HG02623 (cell line): ENCODE measurements around the gene SH2D3C.
"Not testable (repeated sequence)": the region's sequence is repeated elsewhere in the genome, so short reads cannot be mapped to it uniquely, and the experiment has no call there.

Experiments used
- ATAC-seq: cut with Tn5 transposase; IDR thresholded peaks from one replicate; pipeline ENCODE4 v1.9.1; 2021; ENCODE audit warnings: moderate library complexity; ENCODE audit not compliant: unreplicated experiment

Gene SH2D3C

DNA sequence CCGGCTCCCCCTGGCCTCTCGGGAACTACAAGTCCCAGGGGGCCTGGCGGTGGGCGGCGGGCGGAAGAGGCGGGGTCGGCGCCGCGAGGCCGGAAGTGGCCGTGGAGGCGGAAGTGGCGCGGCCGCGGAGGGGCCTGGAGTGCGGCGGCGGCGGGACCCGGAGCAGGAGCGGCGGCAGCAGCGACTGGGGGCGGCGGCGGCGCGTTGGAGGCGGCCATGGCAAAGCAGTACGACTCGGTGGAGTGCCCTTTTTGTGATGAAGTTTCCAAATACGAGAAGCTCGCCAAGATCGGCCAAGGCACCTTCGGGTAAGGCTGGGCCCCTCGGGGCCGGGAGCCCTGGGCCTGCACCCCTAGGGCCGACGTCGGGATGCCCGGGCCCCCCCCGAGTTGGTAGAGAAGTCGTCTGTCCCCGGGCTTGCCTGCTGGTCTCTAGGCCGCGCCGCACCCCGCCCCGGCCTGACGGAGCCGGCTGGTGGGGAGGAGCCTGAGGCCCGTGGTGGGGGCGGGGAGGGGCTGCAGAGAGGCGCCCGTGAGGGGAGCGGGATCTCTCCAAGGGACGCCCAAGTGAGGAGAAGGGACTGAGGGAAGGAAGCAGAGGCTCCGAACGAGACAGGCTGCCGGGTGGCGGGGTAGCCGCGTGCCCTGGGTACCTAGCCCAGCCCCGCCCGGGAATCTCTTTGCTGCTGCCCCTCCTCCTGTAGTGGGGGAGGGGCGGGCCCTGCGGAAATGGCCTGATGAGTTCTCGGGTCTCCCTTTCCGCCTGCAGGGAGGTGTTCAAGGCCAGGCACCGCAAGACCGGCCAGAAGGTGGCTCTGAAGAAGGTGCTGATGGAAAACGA, 7.7 kb upstream of the SH2D3C start, which contains the start of gene CDK9:
Gene CDK9, plus strand, starts transcription at position 102 of the 840 bp plus-strand sequence. Its CDS starts 115 bp downstream, at position 217.
- ATAC-seq: peak; percentile 58

DNA sequence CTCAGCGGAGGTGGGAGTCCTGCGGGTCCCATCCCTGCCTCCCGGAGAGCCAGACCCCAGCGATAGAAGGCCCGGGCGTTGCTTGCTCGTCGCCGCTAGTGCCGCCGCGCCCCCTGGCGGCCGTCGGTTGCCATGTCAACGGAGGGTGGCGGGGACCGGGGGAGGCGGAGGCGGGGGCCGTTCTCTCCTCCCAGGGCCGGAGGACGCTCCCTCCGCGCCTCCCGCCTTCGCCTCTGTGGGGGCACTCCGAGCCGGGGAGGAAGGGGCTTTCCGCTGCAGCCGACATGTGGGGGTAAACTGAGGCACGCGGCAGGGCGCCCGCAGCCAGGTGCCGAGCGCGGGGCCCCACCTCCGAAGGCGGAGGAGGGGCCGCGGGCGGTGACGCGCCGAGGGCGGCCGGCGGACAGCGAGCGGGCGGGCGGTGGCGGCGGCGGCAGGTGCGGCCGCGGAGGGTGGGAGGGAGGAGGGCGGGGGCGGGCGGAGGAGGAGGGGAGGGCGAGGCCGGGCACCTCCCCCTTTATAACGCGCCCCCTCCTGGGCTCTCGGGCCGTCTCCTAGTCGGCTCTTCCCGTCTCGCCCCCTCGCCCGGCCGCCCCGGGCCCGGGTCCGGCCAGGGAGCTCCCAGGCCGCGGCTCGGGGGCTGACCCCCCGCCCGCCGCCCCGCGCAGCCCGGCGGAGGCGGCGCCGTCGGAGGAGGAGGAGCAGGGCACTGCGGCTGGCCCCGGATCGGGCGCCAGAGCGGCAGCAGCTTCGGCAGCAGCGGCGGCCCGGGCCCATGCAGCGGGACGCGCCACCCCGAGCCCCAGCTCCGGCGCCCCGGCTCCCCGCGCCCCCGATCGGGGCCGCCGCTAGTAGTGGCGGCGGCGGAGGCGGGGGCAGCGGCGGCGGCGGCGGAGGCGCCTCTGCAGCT, 6.8 kb upstream of the SH2D3C start:
- peak; percentile 44 for ATAC-seq

DNA sequence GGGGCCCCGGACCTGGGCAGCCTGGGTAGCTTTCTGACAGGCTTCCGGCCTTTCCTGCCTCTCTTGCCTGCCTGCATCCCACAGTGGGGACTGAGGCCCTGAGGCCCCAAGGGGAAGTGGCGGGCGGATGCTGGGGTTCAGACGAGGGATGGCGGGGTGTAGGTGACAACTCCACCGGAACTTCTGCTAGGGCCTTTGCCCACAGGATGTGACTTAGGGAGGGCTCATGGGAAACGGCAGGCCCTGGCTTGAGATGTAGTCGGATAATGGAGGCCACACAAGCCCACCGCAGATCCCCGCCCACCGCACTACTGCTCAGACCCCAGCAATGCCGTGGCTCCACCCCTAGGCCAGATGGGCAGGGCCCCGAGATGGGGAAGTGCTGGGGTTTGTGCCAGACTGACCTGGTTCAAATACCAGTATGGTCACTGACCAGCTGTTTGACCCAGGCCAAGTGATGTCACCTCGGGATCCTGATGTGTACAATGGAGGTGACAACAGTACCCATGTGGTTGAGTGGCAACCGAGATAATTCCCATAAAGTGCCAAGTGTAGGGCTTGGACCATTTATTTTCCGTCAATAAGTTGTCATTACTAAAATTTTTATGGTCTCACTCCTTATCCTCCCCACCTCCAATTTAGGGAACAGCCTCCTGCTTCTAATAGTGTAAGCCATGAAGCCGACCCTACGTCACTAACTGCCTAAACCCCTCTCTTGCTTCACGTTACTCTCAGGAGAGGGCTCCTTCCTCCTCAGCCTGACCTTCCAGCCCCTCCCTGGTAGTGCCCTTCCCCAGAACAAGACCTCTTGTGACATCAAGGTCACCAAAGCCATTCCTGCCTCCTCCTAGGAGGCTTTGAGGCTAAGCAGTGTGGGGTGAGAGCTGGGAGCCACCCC, 4.9 kb upstream of the SH2D3C start:
- ATAC-seq: no peak

DNA sequence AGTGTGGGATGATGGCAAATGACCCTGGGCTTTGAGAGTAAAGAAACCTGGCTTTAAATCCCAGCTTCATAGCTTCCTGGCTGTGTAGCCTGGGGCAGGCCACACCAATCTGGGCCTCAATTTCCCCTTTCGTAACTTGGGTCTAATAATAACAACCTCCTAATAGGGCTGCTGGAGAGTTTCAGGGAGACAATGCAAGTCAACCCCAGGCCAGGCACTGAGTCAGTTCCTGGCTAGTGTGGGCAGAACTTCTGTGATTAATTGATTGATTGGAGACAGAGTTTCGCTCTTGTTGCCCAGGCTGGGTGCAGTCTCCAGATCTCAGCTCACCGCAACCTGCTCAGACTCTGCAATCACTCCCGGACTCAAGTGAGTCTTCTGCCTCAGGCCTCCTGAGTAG, 3.3 kb upstream of the SH2D3C start:
- no peak for ATAC-seq

DNA sequence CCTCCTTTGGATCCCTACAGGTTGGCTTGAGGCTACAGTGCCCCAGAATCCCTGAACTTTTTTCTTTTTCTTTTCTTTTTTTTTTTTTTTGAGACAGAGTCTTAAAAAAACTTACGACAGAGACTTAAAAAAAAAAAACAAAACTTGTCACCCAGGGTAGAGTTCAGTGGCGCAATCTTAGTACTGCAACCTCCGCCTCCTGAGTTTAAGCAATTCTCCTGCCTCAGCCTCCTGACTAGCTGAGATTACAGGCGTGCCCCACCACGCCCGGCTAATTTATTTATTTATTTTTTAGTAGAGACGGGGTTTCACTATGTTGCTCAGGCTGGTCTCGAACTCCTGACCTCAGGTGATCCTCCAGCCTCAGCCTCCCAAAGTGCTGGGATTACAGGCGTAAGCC, 2.4 kb upstream of the SH2D3C start:
- ATAC-seq: not testable (repeated sequence)

DNA sequence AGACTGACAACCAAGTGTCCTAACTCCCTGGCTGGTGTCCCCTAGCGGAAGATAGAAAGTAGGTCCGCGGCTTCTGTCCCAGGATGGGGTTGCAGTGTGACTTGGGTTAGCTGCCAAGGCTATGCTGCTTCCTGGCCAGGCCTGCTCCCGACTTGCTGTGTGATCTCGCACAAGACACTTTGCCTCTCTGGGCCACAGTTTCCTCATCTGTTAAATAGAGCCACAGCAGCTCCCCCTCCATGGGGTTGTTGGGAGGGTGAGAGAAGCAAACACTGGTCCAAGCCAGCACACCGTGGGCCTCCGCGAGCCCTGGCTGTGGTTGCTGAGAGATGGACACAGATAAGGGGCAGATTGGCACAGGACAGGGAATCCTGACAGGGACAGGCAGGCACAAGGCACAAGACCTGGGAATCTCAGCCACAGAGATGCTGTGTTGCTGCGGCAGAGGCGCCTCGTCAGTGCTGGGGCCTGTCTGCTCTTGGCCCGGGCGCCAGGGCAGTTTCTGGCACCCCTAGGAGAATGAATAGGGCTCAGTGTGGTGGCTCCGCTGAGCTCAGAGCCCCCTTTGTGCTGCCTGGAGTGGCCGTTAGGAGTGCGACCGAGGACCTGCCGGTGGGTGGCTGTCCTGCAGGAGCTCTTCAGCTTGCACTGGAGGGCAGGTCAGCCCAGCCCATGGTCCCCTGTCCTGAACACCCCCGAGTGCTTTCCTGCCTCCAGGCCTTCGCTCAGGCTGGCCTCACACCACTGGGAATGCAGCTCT, 1.8 kb upstream of the SH2D3C start:
- ATAC-seq: no peak

DNA sequence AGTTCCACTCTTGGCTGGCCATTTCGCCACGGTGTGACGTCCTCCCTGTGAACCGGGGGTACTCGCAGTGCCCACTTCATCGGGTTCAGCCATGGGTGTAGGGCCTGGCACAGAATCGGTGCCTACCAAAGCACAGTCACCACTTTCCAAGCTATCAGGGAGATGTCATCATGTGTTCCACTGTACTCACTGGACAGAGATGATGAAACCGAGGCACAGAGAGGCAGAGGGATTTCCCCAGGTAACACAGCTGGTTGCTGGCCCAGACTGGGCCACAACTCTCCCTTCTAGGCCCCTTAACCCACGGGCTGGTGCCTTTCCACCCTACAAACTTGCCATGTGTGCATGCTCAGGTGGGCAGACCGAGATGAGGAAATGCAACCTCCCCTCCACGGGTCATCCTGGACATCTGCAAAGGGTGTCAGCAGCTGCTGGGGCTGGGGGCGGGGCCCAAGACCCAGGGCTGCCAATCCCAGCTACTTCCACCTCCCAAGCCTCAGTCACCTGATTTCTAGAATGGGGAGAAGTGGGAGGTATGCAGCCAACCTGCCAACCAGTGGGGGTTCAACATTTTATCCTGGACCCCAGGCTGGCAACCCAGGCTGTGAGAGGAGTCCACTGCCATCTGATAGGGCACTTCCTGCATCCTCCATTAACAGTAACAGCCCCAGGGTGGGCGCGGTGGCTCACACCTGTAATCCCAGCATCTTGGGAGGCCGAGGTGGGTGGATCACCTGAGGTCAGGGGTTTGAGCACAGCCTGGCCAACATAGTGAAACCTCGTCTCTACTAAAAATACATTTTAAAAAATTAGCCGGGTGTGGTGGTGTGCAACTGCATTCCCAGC, 893 bp upstream of the SH2D3C start:
- ATAC-seq: peak; percentile 39

DNA sequence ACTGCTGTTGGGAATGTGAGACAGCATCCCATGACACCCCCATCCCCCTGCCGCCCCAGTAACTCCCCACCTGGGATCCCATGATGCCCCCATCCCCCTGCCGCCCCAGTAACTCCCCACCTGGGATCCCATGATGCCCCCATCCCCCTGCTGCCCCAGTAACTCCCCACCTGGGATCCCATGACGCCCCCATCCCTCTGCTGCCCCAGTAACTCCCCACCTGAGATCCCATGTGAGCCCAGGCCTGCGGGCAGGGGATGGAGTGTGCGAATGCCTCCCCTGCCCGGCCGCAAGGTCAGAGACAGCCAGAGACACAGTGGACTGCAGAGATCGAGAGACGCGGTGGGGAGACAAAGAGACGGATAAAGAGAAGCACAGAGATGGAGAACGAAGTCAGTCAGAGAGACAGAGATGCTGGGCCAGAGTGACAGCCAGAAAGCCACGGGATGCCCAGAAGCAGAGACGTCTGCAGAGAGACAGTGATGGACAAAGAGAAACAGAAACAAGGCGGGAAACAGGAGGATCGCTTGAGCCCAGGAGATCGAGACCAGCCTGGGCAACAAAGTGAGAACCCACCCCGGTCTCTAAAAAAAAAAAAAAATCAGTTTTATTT, 992 bp downstream of the SH2D3C start:
- ATAC-seq: no peak

DNA sequence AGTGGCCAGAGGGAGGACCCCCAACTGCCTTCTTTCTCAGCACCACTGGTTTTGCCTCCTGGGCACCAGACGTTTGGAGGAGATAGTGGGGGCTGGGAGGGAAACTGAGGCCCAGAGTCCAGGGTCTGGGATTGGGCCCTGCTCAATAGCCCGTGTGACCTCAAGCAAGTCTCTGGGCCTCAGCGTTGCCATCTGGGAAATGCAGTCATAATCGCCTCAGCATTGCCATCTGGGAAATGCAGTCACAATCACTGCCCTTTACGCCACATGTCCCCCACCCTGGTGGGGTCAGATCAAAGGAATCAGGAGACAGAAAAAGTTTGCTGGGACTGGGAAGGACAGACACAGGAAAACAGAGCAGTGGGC, 1.6 kb downstream of the SH2D3C start:
- no peak for ATAC-seq

DNA sequence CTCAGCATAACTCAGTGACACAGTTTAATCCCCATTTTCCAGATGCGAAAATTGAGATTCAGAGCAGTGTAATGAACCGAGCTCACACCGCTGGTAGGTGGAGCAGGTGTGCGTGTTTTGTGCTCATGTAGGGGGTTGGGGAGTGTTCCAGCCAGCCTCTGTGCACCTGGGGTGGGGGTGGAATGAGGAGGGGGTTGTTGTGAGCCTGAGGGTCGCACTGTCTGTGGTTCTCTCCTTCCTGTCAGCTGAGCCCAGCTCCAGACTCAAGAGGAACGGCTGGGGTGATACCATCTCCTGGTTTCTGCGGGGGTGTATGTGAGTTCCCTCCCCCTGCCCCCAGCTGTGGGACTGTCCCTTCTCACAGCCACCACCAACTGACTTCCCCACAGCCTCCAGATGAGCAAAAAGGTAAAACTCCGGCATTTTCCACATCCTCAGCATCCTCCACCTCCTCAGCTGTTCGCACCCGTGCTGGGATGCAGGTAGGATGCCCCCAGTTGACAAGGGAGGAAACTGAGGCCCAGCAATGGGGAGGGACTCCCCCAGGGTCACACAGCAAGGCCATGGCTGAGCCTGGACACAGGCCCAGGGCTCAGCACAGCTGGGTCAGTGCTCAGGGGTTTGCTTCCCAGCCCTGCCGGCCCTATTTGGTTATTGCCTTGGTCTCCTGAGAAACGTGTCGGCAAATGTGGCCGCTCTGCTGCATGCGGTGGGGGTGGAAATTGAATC, 2.1 kb downstream of the SH2D3C start:
- no peak for ATAC-seq

DNA sequence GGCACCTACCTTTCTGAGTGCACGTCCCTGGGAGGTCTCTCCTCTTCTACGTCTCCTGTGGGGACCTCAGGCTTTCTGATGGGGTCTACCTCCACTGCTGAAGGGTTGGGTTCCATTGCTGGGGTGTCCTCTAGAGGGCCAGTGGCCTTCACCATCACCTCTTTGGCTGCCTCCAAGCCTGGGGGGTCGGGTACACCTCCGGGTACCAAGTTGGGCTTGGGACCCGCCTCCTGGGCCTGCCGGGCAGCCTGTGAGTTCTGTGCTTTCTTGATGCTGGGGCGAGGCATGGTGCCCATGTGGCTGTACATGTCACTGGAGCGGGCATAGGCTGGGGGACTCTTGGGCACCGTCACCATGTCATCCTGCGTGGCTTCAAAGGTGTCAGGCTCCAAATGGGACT, 4.5 kb downstream of the SH2D3C start:
- ATAC-seq: no peak

DNA sequence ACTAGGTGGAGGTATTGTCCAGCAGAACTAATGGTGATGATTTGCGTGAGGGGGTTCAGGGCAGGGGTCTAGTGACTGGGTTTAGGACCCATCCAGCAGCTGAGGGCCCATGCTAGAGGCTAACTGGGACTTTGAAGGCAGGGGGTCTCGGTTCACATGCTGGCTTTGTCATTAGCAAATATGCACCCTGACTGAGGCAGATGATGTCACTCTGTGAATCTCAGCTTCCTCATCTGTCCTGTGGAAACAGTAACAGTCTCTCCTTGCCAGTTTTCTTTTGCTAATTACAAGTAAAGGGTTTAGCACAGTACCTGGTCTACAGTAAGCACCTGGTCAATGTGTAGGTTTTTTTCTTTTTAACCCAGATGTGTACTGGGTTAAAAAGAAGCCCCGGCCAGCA, 5.2 kb downstream of the SH2D3C start:
- ATAC-seq: no peak

DNA sequence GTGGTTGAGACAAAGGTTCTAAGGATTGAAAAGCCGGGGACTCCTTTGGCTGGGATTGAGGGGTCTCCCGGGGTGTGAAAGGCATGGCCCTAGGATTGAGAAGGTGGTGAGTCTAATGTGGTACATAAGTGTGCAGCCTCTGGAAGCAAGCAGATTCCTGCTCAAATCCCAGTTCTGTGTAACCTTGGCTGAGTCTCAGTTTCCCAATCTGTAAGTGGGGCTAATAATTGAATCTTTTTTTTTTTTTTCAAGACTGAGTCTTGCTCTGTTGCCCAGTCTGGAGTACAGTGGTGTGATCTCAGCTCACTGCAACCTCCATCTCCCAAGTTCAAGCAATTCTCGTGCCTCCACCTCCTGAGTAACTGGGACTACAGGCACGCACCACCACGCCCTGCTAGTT, 5.9 kb downstream of the SH2D3C start:
- ATAC-seq: no peak

DNA sequence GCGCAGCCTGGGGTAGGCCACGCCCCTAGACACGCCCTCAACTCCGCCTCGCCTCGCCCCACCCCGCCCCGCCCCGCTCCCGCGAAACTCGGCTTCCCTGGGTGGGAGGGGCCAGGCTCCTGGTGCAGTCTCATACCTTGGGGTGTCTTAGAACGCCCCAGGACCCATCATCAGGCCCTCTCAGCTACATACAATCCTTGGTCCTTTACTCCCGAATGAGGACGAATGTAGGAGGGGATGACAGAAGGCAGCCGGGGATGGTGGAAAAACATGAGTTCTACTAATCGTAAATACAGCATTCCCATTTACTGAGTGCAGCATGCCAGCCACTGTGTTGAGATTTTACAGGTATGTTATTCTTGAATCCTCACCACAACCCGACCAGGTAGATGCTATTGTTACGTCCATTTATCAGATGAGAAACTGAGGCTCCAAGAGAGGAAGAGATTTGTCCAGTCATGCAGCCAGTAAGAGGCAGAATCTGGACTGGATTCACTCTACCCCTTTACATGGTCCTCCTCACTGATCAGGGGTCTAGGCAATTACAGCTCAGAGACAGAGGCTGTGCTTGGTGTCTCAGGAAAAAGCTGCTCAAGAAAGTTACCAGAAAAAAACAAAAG, 6.8 kb downstream of the SH2D3C start:
- no peak for ATAC-seq

DNA sequence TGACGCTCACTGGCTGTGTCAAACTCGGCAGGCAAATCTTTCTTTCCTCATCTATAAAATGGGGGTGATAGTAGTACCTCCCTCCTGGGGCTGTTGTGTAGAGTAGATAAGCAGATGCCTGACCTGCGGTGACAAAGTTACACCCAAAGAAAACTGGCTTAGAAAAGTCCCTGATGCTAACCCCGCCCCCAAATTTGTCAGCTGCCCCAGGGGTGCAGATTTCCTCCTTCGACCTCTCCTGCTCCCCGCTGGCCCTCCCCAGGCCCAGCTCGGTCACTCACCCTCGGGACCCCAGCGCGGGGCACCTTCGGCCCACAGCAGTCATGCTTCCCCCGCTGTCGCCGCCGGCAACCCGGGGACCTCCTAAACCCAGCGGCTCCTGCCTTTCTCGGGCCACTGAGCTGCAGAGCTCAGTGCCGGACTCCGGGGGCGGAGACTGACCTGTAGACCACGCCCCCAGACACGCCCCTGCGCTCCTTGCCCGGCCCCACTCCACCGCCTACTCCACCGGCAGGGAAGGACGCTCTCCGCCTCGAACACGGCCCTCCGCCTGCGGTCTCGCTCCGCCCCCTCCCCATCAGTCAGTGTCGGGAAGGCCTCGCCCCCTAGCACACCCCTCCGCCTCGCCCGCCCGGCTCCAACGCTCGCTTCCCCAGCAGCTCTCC, 7.4 kb downstream of the SH2D3C start:
- ATAC-seq: peak; percentile 80

DNA sequence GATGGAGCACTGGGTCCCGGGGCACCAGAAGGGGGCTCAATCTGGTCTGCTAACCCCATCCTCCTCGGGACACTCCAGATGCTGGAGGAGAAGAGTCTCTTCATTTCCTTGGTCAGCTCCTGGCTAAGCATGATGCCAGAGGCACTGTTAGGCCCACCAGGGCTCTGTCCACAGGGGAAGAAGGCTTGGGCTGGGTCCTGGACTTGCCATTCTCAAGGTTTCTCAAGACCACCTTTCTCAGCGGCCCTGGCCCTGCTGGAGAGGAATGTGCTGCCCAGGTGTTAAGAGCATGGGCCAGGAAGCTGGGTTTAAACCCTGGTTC, 7.9 kb downstream of the SH2D3C start:
- no peak for ATAC-seq

DNA sequence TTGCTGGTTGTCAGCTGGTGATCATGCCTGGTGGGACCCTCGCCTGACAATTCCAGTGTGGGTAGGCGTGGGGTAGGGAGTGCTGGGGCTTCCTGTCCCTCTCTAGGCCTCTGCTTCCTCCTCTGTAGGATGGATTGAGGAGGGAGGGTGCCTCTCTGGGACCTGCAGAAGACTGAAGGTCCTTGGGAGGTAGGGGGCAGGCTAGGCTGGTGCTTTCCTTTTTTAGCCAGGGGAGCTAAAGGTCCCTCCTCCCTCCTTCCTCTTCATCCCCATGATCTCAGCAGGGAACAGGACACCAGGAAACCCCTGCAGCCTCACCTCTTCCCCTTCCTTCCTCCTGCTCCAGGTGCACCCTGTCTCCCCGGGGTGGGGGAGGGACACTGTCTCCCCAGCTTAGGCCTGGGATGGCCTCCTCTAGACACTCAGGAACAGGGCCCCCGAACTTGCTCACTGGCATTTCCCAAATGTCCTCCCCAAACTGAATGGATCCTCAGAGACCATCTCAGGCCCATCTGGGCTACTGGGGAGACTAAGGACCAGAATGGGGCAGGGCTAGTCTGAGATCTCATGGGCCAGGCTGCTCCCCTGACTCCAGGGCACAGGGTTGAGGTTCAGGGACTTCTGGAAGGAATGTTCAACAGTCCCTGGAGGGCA, 8.4 kb downstream of the SH2D3C start:
- no peak for ATAC-seq
